Thoracic aorta (tissue), 2 donors: Measurements from ENCODE around the gene GNAO1. TPM values are rescaled to one million over a fixed set of nuclear protein-coding genes. Genes with fewer than 3 reads are reported as not detected.

Experiments used
- ATAC-seq: fragments of 150-250 bp; one replicate; pipeline ENCODE4 v1.8.0; 2017; ENCODE audit warnings: low read depth; ENCODE audit not compliant: insufficient number of reproducible peaks, low FRiP score
- DNase-seq: peaks from one replicate; pipeline ENCODE4 v3.0.0-alpha.2; 2020; ENCODE audit warnings: low spot score
- H3K27ac ChIP-seq, 2 donors: fragments of 200-600 bp; sonication (generic); 1 replicate in 1 of 2; 2 replicates in 1 of 2; pipeline ENCODE4 v1.5.1; 2016; ENCODE audit warnings: mild to moderate bottlenecking in 2 of 2, moderate library complexity in 2 of 2
- H3K27me3 ChIP-seq: fragments of 200-600 bp; sonication (generic); replicated peaks from 2 replicates; pipeline ENCODE4 v1.6.0; 2016; ENCODE audit warnings: mild to moderate bottlenecking; ENCODE audit not compliant: insufficient read depth
- H3K36me3 ChIP-seq: fragments of 200-600 bp; sonication (generic); one replicate; pipeline ENCODE4 v1.5.1; 2016
- H3K4me1 ChIP-seq, 2 donors: fragments of 200-600 bp; sonication (generic); 1 replicate in 1 of 2; 2 replicates in 1 of 2; pipeline versions ENCODE4 v1.5.1 to v1.6.0; 2016; ENCODE audit warnings: low read depth in 2 of 2, mild to moderate bottlenecking in 1 of 2; ENCODE audit not compliant: control insufficient read depth in 1 of 2
- H3K4me3 ChIP-seq: fragments of 200-600 bp; sonication (generic); 2 replicates; pipeline ENCODE4 v1.5.1; 2016; ENCODE audit warnings: mild to moderate bottlenecking
- H3K9me3 ChIP-seq: fragments of 200-600 bp; sonication (generic); 2 replicates; pipeline ENCODE4 v1.5.1; 2016
- CTCF ChIP-seq: fragments of 200-600 bp; sonication (generic); IDR thresholded peaks from one replicate; pipeline ENCODE4 v1.5.1; 2019; ENCODE audit warnings: antibody characterized with exemption
- total RNA-seq, 2 donors: library from RNA; depleted of rRNA; stranded (reverse); fragments of >200 nt; gene quantifications; one replicate each; pipeline versions ENCODE4 v1.1.0 to v1.2.3, GENCODE V29; 2016

The GNAO1 gene
- total RNA-seq, 2 donors from 2014 or later: 2.0 to 4.5 TPM

DNA sequence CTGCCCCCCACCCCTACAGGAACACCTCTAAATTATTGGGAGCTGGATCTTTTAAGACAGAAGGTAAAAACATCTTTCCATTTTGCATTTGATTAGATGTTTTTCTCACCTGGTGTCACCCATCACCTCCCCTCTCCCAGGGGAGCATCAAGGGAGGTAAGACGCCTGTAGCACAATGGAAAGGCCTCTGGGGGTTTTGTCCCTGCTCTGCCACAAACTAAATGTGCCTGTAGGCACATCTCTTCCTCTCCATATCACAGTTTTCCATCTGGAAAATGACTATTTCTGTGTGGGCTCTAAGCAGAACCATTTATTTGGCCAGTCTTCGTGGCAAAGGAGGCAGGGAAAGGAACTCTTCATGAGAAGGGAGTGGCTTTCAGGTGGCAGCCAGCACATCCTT, 76.6 kb downstream of the GNAO1 start:
- ATAC-seq: no peak
- TF ChIP-seq CTCF: no peak
- no peak for DNase-seq
- Histone ChIP-seq H3K36me3 (no peaks in the 10 kb centered on the region), H3K9me3 (no peaks in the 10 kb centered on the region), H3K4me1 (peaks cover 17 to 26% of the 10 kb centered on the region in 2 donors), H3K4me3 (no peak overlapping the region), H3K27me3 (no peaks in the 10 kb centered on the region), H3K27ac (no peak overlapping the region)

GRCh38 chr16:56268799-56269198, 77.5 kb downstream of the GNAO1 start:
- no peak for DNase-seq
- H3K9me3 ChIP-seq: no peaks in the 10 kb centered on the region
- no peaks in the 10 kb centered on the region for H3K27me3 ChIP-seq
- no peak for ATAC-seq
- peak overlapping the region; percentile 72 to 84 for H3K27ac ChIP-seq
- no peaks in the 10 kb centered on the region for H3K36me3 ChIP-seq
- no peak overlapping the region for H3K4me3 ChIP-seq
- no peak for TF ChIP-seq CTCF
- peaks cover 17 to 24% of the 10 kb centered on the region in 2 donors for H3K4me1 ChIP-seq

GRCh38 chr16:56269281-56269680, 78.0 kb downstream of the GNAO1 start:
- TF ChIP-seq CTCF: no peak
- ATAC-seq (no peak), DNase-seq (no peak)
- peaks cover 13 to 19% of the 10 kb centered on the region in 2 donors for H3K4me1 ChIP-seq
- H3K9me3 ChIP-seq: no peaks in the 10 kb centered on the region
- H3K4me3 ChIP-seq: no peak overlapping the region
- peak overlapping the region; percentile 72 to 84 for H3K27ac ChIP-seq
- no peaks in the 10 kb centered on the region for H3K36me3 ChIP-seq
- no peaks in the 10 kb centered on the region for H3K27me3 ChIP-seq

DNA sequence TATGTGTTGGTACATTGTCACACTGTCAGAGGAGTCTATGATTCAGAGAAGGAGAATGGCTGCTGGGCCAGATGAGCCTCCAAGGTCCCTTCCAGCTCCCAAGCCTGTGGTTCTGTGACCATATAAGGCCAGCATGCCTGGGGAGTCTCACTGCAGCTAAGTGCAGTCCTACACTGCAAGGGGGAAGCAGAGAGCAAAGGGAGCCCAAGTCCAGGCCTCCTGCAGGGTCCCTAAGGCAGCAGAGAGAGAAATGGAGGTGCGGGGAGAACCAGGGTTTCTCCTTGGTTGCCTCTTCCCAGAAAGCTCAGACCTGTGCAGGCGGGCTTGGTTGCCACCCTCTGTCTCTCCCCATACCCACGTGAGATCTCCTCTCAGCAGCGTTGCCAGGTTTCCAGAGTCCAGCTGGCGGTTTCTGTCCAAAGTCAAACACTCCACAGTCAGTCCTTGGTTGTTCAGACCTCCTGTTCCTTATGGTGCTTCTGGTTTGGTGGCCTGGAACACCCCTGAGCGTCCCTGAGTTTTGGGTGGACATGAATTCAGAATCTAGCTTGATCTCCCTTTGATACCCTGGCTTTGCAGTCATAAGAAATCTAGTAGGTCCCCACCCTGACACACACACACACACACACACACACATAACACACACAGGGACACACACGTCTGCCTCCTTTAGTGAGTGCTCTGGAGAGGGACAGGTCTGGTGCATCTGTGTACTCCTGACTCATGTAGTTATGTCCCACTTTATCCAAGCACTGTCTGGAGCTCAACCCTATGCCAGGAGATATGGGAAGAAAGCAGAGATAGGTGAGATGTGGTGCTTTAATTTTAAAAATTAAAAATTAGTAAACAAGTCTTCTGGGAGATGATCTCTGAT, 78.8 kb downstream of the GNAO1 start:
- peaks cover 12 to 18% of the 10 kb centered on the region in 2 donors for H3K4me1 ChIP-seq
- H3K4me3 ChIP-seq: no peak overlapping the region
- H3K27me3 ChIP-seq: no peaks in the 10 kb centered on the region
- ATAC-seq: peak; percentile 87
- DNase-seq: no peak
- H3K36me3 ChIP-seq: no peaks in the 10 kb centered on the region
- no peaks in the 10 kb centered on the region for H3K9me3 ChIP-seq
- peak; percentile 19 for TF ChIP-seq CTCF
- H3K27ac ChIP-seq: peak overlapping the region; percentile 72 to 84

- no peak for ATAC-seq
- Histone ChIP-seq H3K27me3 (no peaks in the 10 kb centered on the region), H3K4me3 (no peak overlapping the region), H3K4me1 (peaks cover 12 to 18% of the 10 kb centered on the region in 2 donors), H3K36me3 (no peaks in the 10 kb centered on the region), H3K27ac (peak overlapping the region in 1 of 2 donors; percentile 84), H3K9me3 (no peaks in the 10 kb centered on the region)
- no peak for TF ChIP-seq CTCF
- DNase-seq: no peak
Measured at GRCh38 chr16:56270828-56271227, 79.5 kb downstream of the GNAO1 start.
